Neuronal stem cell (in vitro differentiated cells): ENCODE measurements around the gene FBXL13.

ENCODE experiments used
- DNase-seq: peaks from one replicate; pipeline ENCODE4 v3.0.0-alpha.2; 2013; ENCODE audit warnings: low spot score
- H2AFZ ChIP-seq: one replicate; pipeline ENCODE4 v1.6.1; 2013; ENCODE audit warnings: mild to moderate bottlenecking, low read length, inconsistent platforms
- H2AK5ac ChIP-seq: 2 replicates; pipeline ENCODE4 v1.6.1; 2013; ENCODE audit warnings: low read depth, mild to moderate bottlenecking, inconsistent platforms, low read length, moderate library complexity, mixed read lengths
- H2BK120ac ChIP-seq: 2 replicates; pipeline ENCODE4 v1.6.1; 2013; ENCODE audit warnings: low read depth, mild to moderate bottlenecking, inconsistent platforms, low read length, moderate library complexity, mixed read lengths
- H2BK12ac ChIP-seq: one replicate; pipeline ENCODE4 v1.6.1; 2013; ENCODE audit warnings: low read length, inconsistent platforms
- H2BK15ac ChIP-seq: 2 replicates; pipeline ENCODE4 v1.6.1; 2013; ENCODE audit warnings: mild to moderate bottlenecking, low read length, inconsistent platforms, mixed read lengths
- H2BK5ac ChIP-seq: one replicate; pipeline ENCODE4 v1.6.1; 2013; ENCODE audit warnings: inconsistent platforms, mild to moderate bottlenecking, low read length, moderate library complexity
- H3K14ac ChIP-seq: one replicate; pipeline ENCODE4 v1.6.1; 2013; ENCODE audit warnings: low read length, inconsistent platforms
- H3K18ac ChIP-seq: 2 replicates; pipeline ENCODE4 v1.6.1; 2013; ENCODE audit warnings: low read length, inconsistent platforms
- H3K23ac ChIP-seq: 2 replicates; pipeline ENCODE4 v1.6.1; 2013; ENCODE audit warnings: low read depth, mild to moderate bottlenecking, mixed read lengths, low read length, inconsistent platforms; ENCODE audit not compliant: poor library complexity
- H3K27ac ChIP-seq: replicated peaks from 3 replicates; pipeline ENCODE4 v1.5.1; 2013; ENCODE audit warnings: low read length, inconsistent platforms
- H3K27me3 ChIP-seq, 3 experiments: 2 replicates each; pipeline ENCODE4 v1.6.1; 2013; ENCODE audit warnings: low read length in 3 of 3, mild to moderate bottlenecking in 2 of 3, inconsistent platforms in 1 of 3, low read depth in 1 of 3, mixed read lengths in 1 of 3, moderate library complexity in 1 of 3; ENCODE audit not compliant: control insufficient read depth in 3 of 3, insufficient read depth in 3 of 3
- H3K36me3 ChIP-seq, 2 donors: replicated peaks in 1 of 2; 2 replicates each; pipeline ENCODE4 v1.6.1; 2013; ENCODE audit warnings: low read length in 2 of 2; ENCODE audit not compliant: control insufficient read depth in 2 of 2, insufficient read depth in 2 of 2
- H3K4ac ChIP-seq: 2 replicates; pipeline ENCODE4 v1.6.1; 2013; ENCODE audit warnings: inconsistent platforms, mild to moderate bottlenecking, low read length, moderate library complexity
- H3K4me1 ChIP-seq, 2 donors: 1 replicate in 1 of 2; 2 replicates in 1 of 2; pipeline ENCODE4 v1.6.1; 2013; ENCODE audit warnings: low read length in 2 of 2, low read depth in 1 of 2; ENCODE audit not compliant: control insufficient read depth in 2 of 2, insufficient read depth in 1 of 2
- H3K4me2 ChIP-seq: one replicate; pipeline ENCODE4 v1.6.1; 2013; ENCODE audit warnings: mild to moderate bottlenecking, low read length, inconsistent platforms; ENCODE audit not compliant: insufficient read depth, poor library complexity, severe bottlenecking
- H3K4me3 ChIP-seq, 2 donors: 2 replicates each; pipeline ENCODE4 v1.5.1; 2013; ENCODE audit warnings: low read length in 2 of 2, mild to moderate bottlenecking in 2 of 2, inconsistent platforms in 1 of 2, moderate library complexity in 1 of 2
- H3K79me1 ChIP-seq: one replicate; pipeline ENCODE4 v1.6.1; 2013; ENCODE audit warnings: low read depth, mild to moderate bottlenecking, inconsistent platforms, low read length, moderate library complexity
- H3K9ac ChIP-seq: one replicate; pipeline ENCODE4 v1.6.1; 2013; ENCODE audit warnings: mild to moderate bottlenecking, low read depth, low read length, inconsistent platforms; ENCODE audit not compliant: poor library complexity
- H3K9me3 ChIP-seq, 2 donors: replicated peaks in 1 of 2; 2 replicates each; pipeline versions ENCODE3 to v1.6.1; 2013; ENCODE audit warnings: low read length in 2 of 2, mild to moderate bottlenecking in 2 of 2, inconsistent platforms in 1 of 2, low read depth in 1 of 2, mixed read lengths in 1 of 2, moderate library complexity in 1 of 2; ENCODE audit not compliant: control insufficient read depth in 2 of 2, insufficient read depth in 1 of 2
- H4K8ac ChIP-seq: one replicate; pipeline ENCODE4 v1.6.1; 2013; ENCODE audit warnings: low read depth, mild to moderate bottlenecking, inconsistent platforms, low read length, moderate library complexity
- H4K91ac ChIP-seq: one replicate; pipeline ENCODE4 v1.6.1; 2013; ENCODE audit warnings: low read length, low read depth, mild to moderate bottlenecking, inconsistent platforms; ENCODE audit not compliant: poor library complexity
- WGBS, 2 donors: extraction: QIAGEN DNeasy Blood & Tissue Kit; methylation state at CpG; one replicate each; pipeline ENCODE4 v1.1.7; 2013; ENCODE audit warnings: missing lambda C conversion rate in 2 of 2, mixed read lengths in 1 of 2; ENCODE audit not compliant: insufficient read length in 2 of 2, insufficient replicate concordance in 1 of 2; ENCODE audit errors: extremely low coverage in 2 of 2; 5-methylcytosine and 5-hydroxymethylcytosine counted together

Gene FBXL13

GRCh38 chr7:102991540-102992214, 82.9 kb downstream of the FBXL13 start:
- no peaks in the 10 kb centered on the region for H3K9me3 ChIP-seq
- DNase-seq = no peak
- no peak overlapping the region for H3K23ac ChIP-seq
- no peak overlapping the region for H2BK5ac ChIP-seq
- H2BK12ac ChIP-seq = no peak overlapping the region
- H3K14ac ChIP-seq = no peak overlapping the region
- no peak overlapping the region for H3K4me3 ChIP-seq
- H3K79me1 ChIP-seq = no peaks in the 10 kb centered on the region
- no peak overlapping the region for H4K8ac ChIP-seq
- WGBS, 2 donors = no CpG with 5 or more reads among the region's 2 CpGs
- no peak overlapping the region for H3K9ac ChIP-seq
- no peak overlapping the region for H3K4me2 ChIP-seq
- no peak overlapping the region for H2BK120ac ChIP-seq
- no peaks in the 10 kb centered on the region for H3K36me3 ChIP-seq
- no peak overlapping the region for H3K27ac ChIP-seq
- H3K4ac ChIP-seq = no peak overlapping the region
- H3K18ac ChIP-seq = no peak overlapping the region
- H2AFZ ChIP-seq = no peak overlapping the region
- H4K91ac ChIP-seq = no peak overlapping the region
- H2BK15ac ChIP-seq = no peak overlapping the region
- H3K4me1 ChIP-seq = no peaks in the 10 kb centered on the region
- H3K27me3 ChIP-seq = no peaks in the 10 kb centered on the region
- no peak overlapping the region for H2AK5ac ChIP-seq

- H3K4me2 ChIP-seq = no peak overlapping the region
- no peak overlapping the region for H2BK12ac ChIP-seq
- no peak overlapping the region for H3K4ac ChIP-seq
- no peak overlapping the region for H3K27ac ChIP-seq
- no peaks in the 10 kb centered on the region for H3K4me1 ChIP-seq
- no peak overlapping the region for H3K9ac ChIP-seq
- H3K9me3 ChIP-seq = no peaks in the 10 kb centered on the region
- H2AK5ac ChIP-seq = no peak overlapping the region
- H2BK15ac ChIP-seq = no peak overlapping the region
- DNase-seq = no peak
- no peaks in the 10 kb centered on the region for H3K79me1 ChIP-seq
- no peak overlapping the region for H2BK120ac ChIP-seq
- no peak overlapping the region for H4K8ac ChIP-seq
- no peak overlapping the region for H3K18ac ChIP-seq
- no peaks in the 10 kb centered on the region for H3K36me3 ChIP-seq
- H3K4me3 ChIP-seq = no peak overlapping the region
- H3K27me3 ChIP-seq = no peaks in the 10 kb centered on the region
- H3K23ac ChIP-seq = no peak overlapping the region
- no peak overlapping the region for H4K91ac ChIP-seq
- no peak overlapping the region for H2AFZ ChIP-seq
- no peak overlapping the region for H2BK5ac ChIP-seq
- no peak overlapping the region for H3K14ac ChIP-seq
Observed at GRCh38 chr7:102991077-102991539, 83.5 kb downstream of the FBXL13 start.

- no peak overlapping the region for H3K14ac ChIP-seq
- no peak overlapping the region for H3K4me2 ChIP-seq
- no peaks in the 10 kb centered on the region for H3K4me1 ChIP-seq
- H3K9ac ChIP-seq = no peak overlapping the region
- no peaks in the 10 kb centered on the region for H3K79me1 ChIP-seq
- H2AK5ac ChIP-seq = no peak overlapping the region
- no peaks in the 10 kb centered on the region for H3K36me3 ChIP-seq
- no peaks in the 10 kb centered on the region for H3K9me3 ChIP-seq
- no peaks in the 10 kb centered on the region for H3K27me3 ChIP-seq
- H3K27ac ChIP-seq = no peak overlapping the region
- no peak overlapping the region for H3K23ac ChIP-seq
- H2AFZ ChIP-seq = no peak overlapping the region
- DNase-seq = no peak
- no peak overlapping the region for H2BK5ac ChIP-seq
- no peak overlapping the region for H3K18ac ChIP-seq
- H2BK12ac ChIP-seq = no peak overlapping the region
- H2BK120ac ChIP-seq = no peak overlapping the region
- no peak overlapping the region for H4K8ac ChIP-seq
- no peak overlapping the region for H4K91ac ChIP-seq
- no peak overlapping the region for H2BK15ac ChIP-seq
- no peak overlapping the region for H3K4ac ChIP-seq
- no CpG with 5 or more reads among the region's 2 CpGs for WGBS, 2 donors
- H3K4me3 ChIP-seq = no peak overlapping the region
Observed at GRCh38 chr7:102990642-102991041, 84.0 kb downstream of the FBXL13 start.

DNA sequence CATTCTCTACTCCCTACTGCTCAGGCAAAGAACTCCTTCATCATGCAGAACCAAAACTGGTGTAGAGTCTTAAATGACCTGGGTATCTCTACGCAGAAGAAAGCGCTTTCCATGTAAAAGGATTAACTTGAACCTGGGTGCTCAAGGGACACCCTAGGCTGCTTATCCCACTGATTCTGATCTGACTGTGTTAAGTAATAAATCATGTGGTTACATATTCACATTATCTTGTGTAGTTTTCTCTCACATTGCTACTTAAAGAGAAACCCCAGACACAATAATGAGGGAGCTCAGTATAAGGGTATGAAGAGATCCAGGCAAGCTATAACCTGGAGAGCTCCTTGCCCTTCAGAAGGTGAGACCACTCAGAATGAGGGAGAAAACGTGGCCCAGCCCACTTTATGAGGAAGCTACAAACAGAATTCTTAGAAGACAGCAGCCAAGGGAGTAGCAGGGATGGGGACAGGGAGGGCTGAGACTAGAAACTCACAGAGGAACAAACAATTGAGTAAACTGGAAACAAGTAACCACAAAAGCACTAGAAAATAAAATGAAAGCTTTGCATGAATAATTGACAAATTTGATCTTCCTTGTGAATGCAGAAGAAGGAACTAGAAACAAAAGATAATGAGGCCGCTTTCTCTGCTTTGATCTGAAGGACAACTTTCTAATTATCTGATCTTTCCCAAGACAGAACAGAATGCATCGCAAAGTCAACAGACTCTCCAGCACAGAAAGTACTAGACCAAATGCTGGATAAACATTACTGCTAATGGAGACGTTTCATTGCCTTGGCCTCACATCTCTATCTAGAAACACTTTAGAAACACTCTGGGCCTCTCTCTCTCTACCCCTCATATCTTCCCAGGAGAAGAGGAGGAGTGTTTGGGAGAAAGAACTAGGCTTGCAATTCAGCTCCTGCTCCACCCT, 85.7 kb downstream of the FBXL13 start:
- no peak overlapping the region for H3K23ac ChIP-seq
- H2BK5ac ChIP-seq = no peak overlapping the region
- no peak overlapping the region for H2BK12ac ChIP-seq
- H2BK15ac ChIP-seq = no peak overlapping the region
- H3K4ac ChIP-seq = no peak overlapping the region
- no peak for DNase-seq
- H3K4me1 ChIP-seq = no peaks in the 10 kb centered on the region
- no CpG with 5 or more reads among the region's 6 CpGs for WGBS, 2 donors
- H2AFZ ChIP-seq = no peak overlapping the region
- H3K27me3 ChIP-seq = no peaks in the 10 kb centered on the region
- no peak overlapping the region for H3K18ac ChIP-seq
- H3K36me3 ChIP-seq = no peaks in the 10 kb centered on the region
- no peak overlapping the region for H3K27ac ChIP-seq
- H3K4me3 ChIP-seq = no peak overlapping the region
- H3K79me1 ChIP-seq = no peaks in the 10 kb centered on the region
- no peak overlapping the region for H3K4me2 ChIP-seq
- H3K9ac ChIP-seq = no peak overlapping the region
- H2AK5ac ChIP-seq = no peak overlapping the region
- no peak overlapping the region for H2BK120ac ChIP-seq
- H4K8ac ChIP-seq = no peak overlapping the region
- H3K14ac ChIP-seq = no peak overlapping the region
- no peak overlapping the region for H4K91ac ChIP-seq
- H3K9me3 ChIP-seq = no peaks in the 10 kb centered on the region
